ENCODE data around the gene NEO1. TPM values are rescaled to one million over a fixed set of nuclear protein-coding genes. Genes with fewer than 3 reads are reported as not detected.

NEO1 gene
- total RNA-seq, 1 donor from 2014 or later, result 37.8 TPM

DNA sequence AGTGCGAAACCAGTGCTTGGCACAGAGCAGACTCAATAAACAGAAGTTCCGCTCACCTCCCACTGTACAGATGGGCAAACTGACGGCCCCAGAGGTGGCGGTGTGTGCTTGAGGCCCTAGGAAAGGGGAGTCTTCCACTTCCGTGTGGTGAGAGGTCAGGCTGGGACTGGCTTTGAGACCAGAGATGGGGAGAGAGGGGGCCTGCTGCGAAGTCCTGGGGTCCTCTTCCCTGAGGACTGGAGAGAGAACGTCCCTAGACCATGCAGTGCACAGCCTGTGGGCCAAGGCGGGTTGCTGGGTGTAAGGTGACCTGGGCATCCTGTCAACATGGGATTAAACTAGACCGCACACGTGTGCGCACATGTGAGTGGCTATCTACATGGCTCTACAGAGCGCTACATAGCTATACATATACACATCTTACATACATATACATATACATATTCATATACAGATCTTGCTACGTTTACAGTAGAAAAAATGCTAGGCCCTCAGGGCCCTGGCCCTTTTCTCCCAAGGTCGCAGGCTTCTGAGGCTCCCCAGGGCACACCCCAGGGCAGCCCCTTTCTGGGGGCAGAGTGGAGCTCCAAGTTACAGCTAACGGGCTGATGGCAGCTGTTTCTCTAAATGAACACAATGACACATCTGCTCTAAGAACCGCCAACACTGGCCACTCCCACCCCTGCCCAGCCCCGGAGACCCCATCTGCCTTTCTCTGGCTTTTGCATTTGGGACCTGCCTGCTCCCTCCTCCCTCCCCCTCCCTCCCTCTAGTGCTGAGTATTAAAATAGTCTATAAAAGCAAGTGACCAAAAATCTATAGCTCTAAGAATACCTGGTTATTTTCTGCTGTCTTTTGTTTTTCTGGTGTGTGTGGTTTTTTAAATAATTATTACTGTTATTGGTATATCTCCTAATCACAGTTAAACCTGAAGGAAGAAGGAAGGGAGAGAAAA, 269.5 kb downstream of the NEO1 start:
- intact Hi-C loops (cut with DNase I), result no loop called here
- H3K27me3 ChIP-seq (ENCODE audit: low read depth), result peaks cover 32% of the 10 kb centered on the region
- no peak for ATAC-seq
- H3K27ac ChIP-seq, result no peak overlapping the region
- H3K4me3 ChIP-seq, result no peak overlapping the region
- TF ChIP-seq, protein P1, sequence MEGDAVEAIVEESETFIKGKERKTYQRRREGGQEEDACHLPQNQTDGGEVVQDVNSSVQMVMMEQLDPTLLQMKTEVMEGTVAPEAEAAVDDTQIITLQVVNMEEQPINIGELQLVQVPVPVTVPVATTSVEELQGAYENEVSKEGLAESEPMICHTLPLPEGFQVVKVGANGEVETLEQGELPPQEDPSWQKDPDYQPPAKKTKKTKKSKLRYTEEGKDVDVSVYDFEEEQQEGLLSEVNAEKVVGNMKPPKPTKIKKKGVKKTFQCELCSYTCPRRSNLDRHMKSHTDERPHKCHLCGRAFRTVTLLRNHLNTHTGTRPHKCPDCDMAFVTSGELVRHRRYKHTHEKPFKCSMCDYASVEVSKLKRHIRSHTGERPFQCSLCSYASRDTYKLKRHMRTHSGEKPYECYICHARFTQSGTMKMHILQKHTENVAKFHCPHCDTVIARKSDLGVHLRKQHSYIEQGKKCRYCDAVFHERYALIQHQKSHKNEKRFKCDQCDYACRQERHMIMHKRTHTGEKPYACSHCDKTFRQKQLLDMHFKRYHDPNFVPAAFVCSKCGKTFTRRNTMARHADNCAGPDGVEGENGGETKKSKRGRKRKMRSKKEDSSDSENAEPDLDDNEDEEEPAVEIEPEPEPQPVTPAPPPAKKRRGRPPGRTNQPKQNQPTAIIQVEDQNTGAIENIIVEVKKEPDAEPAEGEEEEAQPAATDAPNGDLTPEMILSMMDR (IDR thresholded peaks at IDR 0.05), result no peak
- no peak for DNase-seq
- H3K9me3 ChIP-seq, result no peaks in the 10 kb centered on the region
- H3K36me3 ChIP-seq, result no peaks in the 10 kb centered on the region
- no peaks in the 10 kb centered on the region for H3K4me1 ChIP-seq

DNA sequence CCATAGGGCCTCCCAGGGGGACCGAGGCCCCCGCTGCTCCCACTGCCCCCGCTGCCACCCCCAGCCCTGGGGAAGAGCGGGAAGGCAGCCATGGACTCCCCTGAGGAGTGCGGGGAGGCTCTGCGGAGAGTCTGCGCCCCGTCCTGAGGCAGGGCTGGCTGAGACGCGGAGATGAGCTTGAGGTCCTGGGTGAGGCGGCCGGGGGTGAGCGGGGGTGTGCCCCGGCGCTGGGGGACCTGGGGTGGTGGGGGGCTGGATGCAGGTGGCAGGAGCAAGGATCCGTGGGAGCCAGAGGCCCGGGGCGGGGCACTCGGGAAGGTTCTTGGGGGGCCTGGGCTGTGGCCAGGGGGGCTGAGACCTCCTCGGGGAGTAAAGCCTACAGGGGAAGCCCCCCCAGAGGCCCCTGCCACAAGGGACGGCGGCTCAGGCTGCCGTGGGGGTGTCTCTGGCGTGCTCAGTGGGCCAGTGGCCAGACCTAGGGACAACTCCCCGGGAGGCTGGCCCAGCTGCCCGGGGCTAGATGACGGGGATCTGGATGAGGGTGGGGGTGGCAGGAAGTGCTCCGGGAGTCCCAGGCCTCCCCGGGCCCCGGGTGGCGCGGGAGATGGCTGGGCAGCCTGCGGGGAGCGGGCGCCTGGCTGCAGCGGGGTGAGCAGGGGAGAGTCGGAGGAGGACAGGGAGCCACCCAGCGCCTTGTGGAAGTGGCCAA, 270.6 kb downstream of the NEO1 start:
- TF ChIP-seq, protein P1 (IDR thresholded peaks at IDR 0.05), result no peak
- Histone ChIP-seq H3K27ac (no peak overlapping the region), H3K9me3 (no peaks in the 10 kb centered on the region), H3K4me1 (no peaks in the 10 kb centered on the region), H3K36me3 (no peaks in the 10 kb centered on the region), H3K4me3 (no peak overlapping the region), H3K27me3 (ENCODE audit: low read depth) (peaks cover 32% of the 10 kb centered on the region)
- intact Hi-C loops (cut with DNase I), result no loop called here
- DNase-seq (no peak), ATAC-seq (no peak)

DNA sequence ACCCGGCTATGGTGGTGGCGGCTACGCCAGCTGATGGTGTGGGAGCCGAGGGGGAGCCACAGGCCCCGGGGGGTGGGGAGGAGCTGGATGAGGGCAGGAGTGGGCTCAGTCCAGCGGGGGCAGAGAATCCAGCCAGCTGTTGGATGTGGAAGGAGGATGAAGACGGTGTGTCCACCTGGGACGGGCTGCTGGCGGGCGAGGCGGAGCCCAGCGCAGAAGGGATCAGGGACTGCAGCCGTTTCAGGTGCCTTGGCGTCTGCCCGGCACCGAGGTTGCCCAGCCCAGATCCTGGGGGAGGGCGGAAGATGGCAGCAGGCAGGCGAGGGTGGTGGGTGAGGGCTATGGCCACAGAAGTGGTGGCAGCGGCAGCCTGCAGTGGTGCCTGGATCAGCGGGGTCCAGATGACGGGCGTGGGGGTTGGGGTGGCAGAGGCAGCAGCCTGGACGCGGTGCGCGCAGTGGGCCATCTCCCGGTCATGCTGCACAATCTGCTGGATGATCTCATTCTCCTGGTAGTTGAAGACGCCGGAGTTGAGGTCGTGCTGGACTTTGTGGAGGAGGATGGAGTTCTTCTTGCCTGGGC, 271.2 kb downstream of the NEO1 start:
- H3K4me1 ChIP-seq, result no peaks in the 10 kb centered on the region
- ATAC-seq, result no peak
- H3K9me3 ChIP-seq, result no peaks in the 10 kb centered on the region
- TF ChIP-seq, protein P1 (IDR thresholded peaks at IDR 0.05), result no peak
- intact Hi-C loops (cut with DNase I), result no loop called here
- H3K4me3 ChIP-seq, result no peak overlapping the region
- H3K27me3 ChIP-seq (ENCODE audit: low read depth), result peaks cover 32% of the 10 kb centered on the region
- DNase-seq, result no peak
- no peaks in the 10 kb centered on the region for H3K36me3 ChIP-seq
- no peak overlapping the region for H3K27ac ChIP-seq

DNA sequence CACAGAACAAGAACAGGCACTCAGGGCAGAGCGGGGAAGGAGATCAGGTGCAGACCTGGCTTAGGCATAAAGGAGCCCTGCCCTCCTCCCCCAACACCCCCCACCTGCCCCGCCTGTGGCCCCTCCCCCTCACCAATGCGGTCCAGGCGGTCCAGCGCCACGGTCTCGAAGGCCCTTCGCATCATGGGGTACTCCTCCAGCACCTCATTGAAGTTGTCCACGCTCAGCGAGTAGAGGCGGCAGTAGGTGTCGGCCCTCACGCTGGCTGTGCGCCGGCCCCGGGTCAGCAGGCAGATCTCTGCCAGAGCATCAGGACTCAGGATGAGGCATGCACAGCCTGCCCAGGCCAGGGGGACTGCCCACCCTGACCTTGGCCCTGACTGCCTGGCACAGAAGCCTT, 271.7 kb downstream of the NEO1 start:
- Histone ChIP-seq H3K27ac (no peak overlapping the region), H3K4me1 (no peaks in the 10 kb centered on the region), H3K27me3 (ENCODE audit: low read depth) (peaks cover 29% of the 10 kb centered on the region), H3K36me3 (no peaks in the 10 kb centered on the region), H3K4me3 (no peak overlapping the region), H3K9me3 (no peaks in the 10 kb centered on the region)
- ATAC-seq, result no peak
- TF ChIP-seq, protein P1 (IDR thresholded peaks at IDR 0.05), result no peak
- no peak for DNase-seq
- intact Hi-C loops (cut with DNase I), result no loop called here

DNA sequence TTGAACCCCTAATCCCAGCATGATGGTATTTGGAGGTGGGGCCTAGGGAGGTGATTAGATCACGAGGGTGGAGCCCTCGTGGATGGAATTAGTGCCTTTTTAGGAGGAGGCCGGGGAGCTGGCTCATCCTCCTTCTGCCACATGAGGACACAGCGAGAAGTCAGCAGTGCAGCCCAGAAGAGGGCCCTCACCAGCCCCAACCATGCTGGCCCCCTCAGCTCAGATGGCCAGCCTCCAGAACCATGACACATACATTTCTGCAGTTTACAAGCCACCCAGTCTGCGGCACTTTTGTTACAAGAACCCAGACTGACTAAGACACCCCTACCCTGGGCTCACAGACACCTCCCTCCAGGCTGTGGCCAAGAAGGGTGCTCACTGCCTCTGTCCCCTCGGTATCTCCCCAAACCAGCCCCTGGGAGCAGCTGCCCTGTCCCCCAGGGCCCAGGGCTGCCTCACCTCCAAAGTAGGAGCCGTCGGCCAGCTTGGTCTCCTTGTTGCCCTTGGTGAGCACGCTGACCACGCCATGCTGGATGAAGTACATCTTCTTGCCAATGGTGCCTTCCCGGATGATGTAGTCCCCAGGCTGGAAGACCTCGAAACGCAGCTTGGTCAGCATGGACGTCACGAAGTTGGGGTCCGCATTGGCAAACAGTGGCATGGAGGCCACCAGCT, 272.4 kb downstream of the NEO1 start:
- peaks cover 23% of the 10 kb centered on the region for H3K27me3 ChIP-seq (ENCODE audit: low read depth)
- no peak overlapping the region for H3K27ac ChIP-seq
- intact Hi-C loops (cut with DNase I), result no loop called here
- TF ChIP-seq, protein P1 (IDR thresholded peaks at IDR 0.05), result no peak
- no peaks in the 10 kb centered on the region for H3K9me3 ChIP-seq
- DNase-seq (no peak), ATAC-seq (no peak)
- no peaks in the 10 kb centered on the region for H3K36me3 ChIP-seq
- no peaks in the 10 kb centered on the region for H3K4me1 ChIP-seq
- no peak overlapping the region for H3K4me3 ChIP-seq

Measured in lower lobe of right lung (tissue), 2 donors.